ENCODE measurements around the gene DCLK1. TPM values are rescaled to one million over a fixed set of nuclear protein-coding genes. Genes with fewer than 3 reads are reported as not detected.

The DCLK1 gene
- total RNA-seq, 3 donors from 2014 or later: not detected

GRCh38 chr13:35964011-35964862 lies 166.9 kb downstream of the DCLK1 start:
- peaks cover 10% of the 10 kb centered on the region for H3K9me3 Mint-ChIP-seq
- DNase-seq (no peak), ATAC-seq (no peak)
- H3K36me3 Mint-ChIP-seq (ENCODE audit: insufficient read depth): no peaks in the 10 kb centered on the region
- no peak overlapping the region for H3K4me3 Mint-ChIP-seq
- no peaks in the 10 kb centered on the region for H3K27me3 Mint-ChIP-seq (ENCODE audit: low read depth)
- H3K4me1 Mint-ChIP-seq (ENCODE audit: low read depth): no peaks in the 10 kb centered on the region

GRCh38 chr13:35961461-35962220 lies 169.5 kb downstream of the DCLK1 start:
- no peaks in the 10 kb centered on the region for H3K36me3 Mint-ChIP-seq (ENCODE audit: insufficient read depth)
- no peaks in the 10 kb centered on the region for H3K27me3 Mint-ChIP-seq (ENCODE audit: low read depth)

GRCh38 chr13:35961002-35961401 lies 170.2 kb downstream of the DCLK1 start:
- no peaks in the 10 kb centered on the region for H3K36me3 Mint-ChIP-seq (ENCODE audit: insufficient read depth)
- peaks cover 4% of the 10 kb centered on the region for H3K9me3 Mint-ChIP-seq
- no peaks in the 10 kb centered on the region for H3K4me1 Mint-ChIP-seq (ENCODE audit: low read depth)
- ATAC-seq (no peak), DNase-seq (no peak)
- H3K4me3 Mint-ChIP-seq: no peak overlapping the region
- no peaks in the 10 kb centered on the region for H3K27me3 Mint-ChIP-seq (ENCODE audit: low read depth)

More at GRCh38 chr13:35961461-35962220, 169.5 kb downstream of the DCLK1 start:
- no peak overlapping the region for H3K4me3 Mint-ChIP-seq
- H3K9me3 Mint-ChIP-seq: peaks cover 4% of the 10 kb centered on the region
- ATAC-seq (no peak), DNase-seq (no peak)
- no peaks in the 10 kb centered on the region for H3K4me1 Mint-ChIP-seq (ENCODE audit: low read depth)

GRCh38 chr13:35957996-35958395 lies 173.2 kb downstream of the DCLK1 start:
- no peak for ATAC-seq
- H3K4me3 Mint-ChIP-seq: no peak overlapping the region
- no peaks in the 10 kb centered on the region for H3K9me3 Mint-ChIP-seq
- no peaks in the 10 kb centered on the region for H3K4me1 Mint-ChIP-seq (ENCODE audit: low read depth)
- DNase-seq: no peak
- H3K27me3 Mint-ChIP-seq (ENCODE audit: low read depth): no peaks in the 10 kb centered on the region
- H3K36me3 Mint-ChIP-seq (ENCODE audit: insufficient read depth): no peaks in the 10 kb centered on the region

GRCh38 chr13:35957241-35957731 lies 173.9 kb downstream of the DCLK1 start:
- Mint-ChIP-seq H3K4me3 (no peak overlapping the region), H3K4me1 (ENCODE audit: low read depth) (no peaks in the 10 kb centered on the region), H3K27me3 (ENCODE audit: low read depth) (no peaks in the 10 kb centered on the region), H3K36me3 (ENCODE audit: insufficient read depth) (no peaks in the 10 kb centered on the region), H3K9me3 (no peaks in the 10 kb centered on the region)
- DNase-seq (no peak), ATAC-seq (no peak)

GRCh38 chr13:35956074-35956473 lies 175.1 kb downstream of the DCLK1 start:
- ATAC-seq (no peak), DNase-seq (no peak)
- Mint-ChIP-seq H3K9me3 (peaks cover 4% of the 10 kb centered on the region), H3K36me3 (ENCODE audit: insufficient read depth) (no peaks in the 10 kb centered on the region), H3K4me1 (ENCODE audit: low read depth) (no peaks in the 10 kb centered on the region), H3K27me3 (ENCODE audit: low read depth) (no peaks in the 10 kb centered on the region), H3K4me3 (no peak overlapping the region)

- Mint-ChIP-seq H3K27me3 (ENCODE audit: low read depth) (no peaks in the 10 kb centered on the region), H3K4me1 (ENCODE audit: low read depth) (no peaks in the 10 kb centered on the region), H3K9me3 (peaks cover 4% of the 10 kb centered on the region), H3K36me3 (ENCODE audit: insufficient read depth) (no peaks in the 10 kb centered on the region), H3K4me3 (no peak overlapping the region)
- ATAC-seq (no peak), DNase-seq (no peak)
These were observed 177.0 kb downstream of the DCLK1 start for GRCh38 chr13:35954207-35954560.

- ATAC-seq: no peak
These were observed 177.5 kb downstream of the DCLK1 start for GRCh38 chr13:35953537-35954206.

GRCh38 chr13:35947315-35947714 lies 183.9 kb downstream of the DCLK1 start:
- H3K27me3 Mint-ChIP-seq (ENCODE audit: low read depth): no peaks in the 10 kb centered on the region
- no peaks in the 10 kb centered on the region for H3K36me3 Mint-ChIP-seq (ENCODE audit: insufficient read depth)
- no peak overlapping the region for H3K4me3 Mint-ChIP-seq
- peaks cover 10% of the 10 kb centered on the region for H3K9me3 Mint-ChIP-seq
- no peaks in the 10 kb centered on the region for H3K4me1 Mint-ChIP-seq (ENCODE audit: low read depth)
- no peak for ATAC-seq
- no peak for DNase-seq

More at GRCh38 chr13:35953537-35954206, 177.5 kb downstream of the DCLK1 start:
- H3K4me1 Mint-ChIP-seq (ENCODE audit: low read depth): no peaks in the 10 kb centered on the region
- H3K9me3 Mint-ChIP-seq: peaks cover 4% of the 10 kb centered on the region
- no peak overlapping the region for H3K4me3 Mint-ChIP-seq
- no peaks in the 10 kb centered on the region for H3K27me3 Mint-ChIP-seq (ENCODE audit: low read depth)
- no peaks in the 10 kb centered on the region for H3K36me3 Mint-ChIP-seq (ENCODE audit: insufficient read depth)
- DNase-seq: no peak

GRCh38 chr13:35945368-35945767 lies 185.8 kb downstream of the DCLK1 start:
- Mint-ChIP-seq H3K36me3 (ENCODE audit: insufficient read depth) (no peaks in the 10 kb centered on the region), H3K9me3 (peaks cover 7% of the 10 kb centered on the region), H3K4me3 (no peak overlapping the region), H3K4me1 (ENCODE audit: low read depth) (no peaks in the 10 kb centered on the region), H3K27me3 (ENCODE audit: low read depth) (no peaks in the 10 kb centered on the region)
- DNase-seq (no peak), ATAC-seq (no peak)

GRCh38 chr13:35941374-35941773 lies 189.8 kb downstream of the DCLK1 start:
- ATAC-seq (no peak), DNase-seq (no peak)
- Mint-ChIP-seq H3K4me1 (ENCODE audit: low read depth) (no peaks in the 10 kb centered on the region), H3K9me3 (peaks cover 7% of the 10 kb centered on the region), H3K27me3 (ENCODE audit: low read depth) (no peaks in the 10 kb centered on the region), H3K4me3 (no peak overlapping the region), H3K36me3 (ENCODE audit: insufficient read depth) (no peaks in the 10 kb centered on the region)

GRCh38 chr13:35940734-35941133 lies 190.4 kb downstream of the DCLK1 start:
- H3K4me1 Mint-ChIP-seq (ENCODE audit: low read depth): no peaks in the 10 kb centered on the region
- no peak for DNase-seq
- no peaks in the 10 kb centered on the region for H3K27me3 Mint-ChIP-seq (ENCODE audit: low read depth)
- H3K4me3 Mint-ChIP-seq: no peak overlapping the region
- H3K9me3 Mint-ChIP-seq: peaks cover 7% of the 10 kb centered on the region
- H3K36me3 Mint-ChIP-seq (ENCODE audit: insufficient read depth): no peaks in the 10 kb centered on the region
- ATAC-seq: no peak

- Mint-ChIP-seq H3K4me3 (no peak overlapping the region), H3K27me3 (ENCODE audit: low read depth) (no peaks in the 10 kb centered on the region), H3K4me1 (ENCODE audit: low read depth) (no peaks in the 10 kb centered on the region), H3K9me3 (peaks cover 3% of the 10 kb centered on the region), H3K36me3 (ENCODE audit: insufficient read depth) (no peaks in the 10 kb centered on the region)
- DNase-seq (no peak), ATAC-seq (no peak)
These were observed 194.8 kb downstream of the DCLK1 start for GRCh38 chr13:35936246-35936978.

Data from activated T-cell treated with anti-CD3 and anti-CD28 coated beads, Interleukin-2, amount 50 U/mL, for 4 hours (primary cell).